ENCODE measurements around the gene PRDM16. TPM values are rescaled to one million over a fixed set of nuclear protein-coding genes. Genes with fewer than 3 reads are reported as not detected.

PRDM16 gene
- total RNA-seq, 1 experiment from 2014 or later: 0.17 TPM

DNA sequence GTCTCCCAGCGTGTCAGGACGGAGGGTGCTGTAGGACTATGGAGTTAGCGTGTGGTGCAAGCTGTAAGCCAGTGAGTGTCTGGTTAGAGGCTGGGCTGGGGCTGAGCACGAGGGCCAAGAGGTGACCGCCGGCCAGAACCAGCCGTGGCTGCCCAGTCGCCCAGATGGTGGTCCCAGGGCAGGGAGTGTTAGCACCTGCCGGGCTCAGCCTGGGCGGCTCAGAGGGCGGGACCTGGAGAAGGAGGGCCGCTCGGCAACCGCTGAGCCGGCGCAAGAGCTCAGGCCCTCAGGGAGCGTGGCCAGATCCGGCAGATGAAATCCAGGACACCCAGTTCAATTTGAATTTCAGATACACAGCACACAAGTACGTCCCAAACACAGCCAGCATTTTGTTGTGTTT is 87.9 kb downstream of the PRDM16 start:
- no peaks in the 10 kb centered on the region; the same call in 1 of the 2 replicates for H3K27me3 Mint-ChIP-seq (ENCODE audit: low read depth)
- DNase-seq: no peak
- H3K14ac ChIP-seq (ENCODE audit: insufficient read depth, low read length): peak overlapping the region; percentile 14; the same call in 1 of the 2 replicates
- H3K4ac ChIP-seq (ENCODE audit: low read depth, low read length): no peak overlapping the region
- H4K5ac ChIP-seq (ENCODE audit: insufficient read length, low read depth, low read length): no peak overlapping the region
- no peak overlapping the region for H4K8ac ChIP-seq (replicated peaks; ENCODE audit: insufficient read length, low read depth, low read length)
- H3K18ac ChIP-seq (ENCODE audit: insufficient read length, low read depth, low read length): no peak overlapping the region
- no peaks in the 10 kb centered on the region for H3K9me3 ChIP-seq (ENCODE audit: control insufficient read depth, low read depth, low read length)
- no peak overlapping the region for H2BK120ac ChIP-seq (ENCODE audit: low read depth, low read length, poor library complexity, severe bottlenecking)
- no peak overlapping the region for H3K4me2 ChIP-seq (ENCODE audit: insufficient read depth, insufficient read length, low read length)
- H3K4me1 Mint-ChIP-seq: no peaks in the 10 kb centered on the region
- H3K4me3 Mint-ChIP-seq: no peak overlapping the region
- no peak overlapping the region for H2BK20ac ChIP-seq (ENCODE audit: low read depth, low read length, poor library complexity, severe bottlenecking)
- H3K27ac Mint-ChIP-seq: no peak overlapping the region
- H3K9me3 Mint-ChIP-seq: no peaks in the 10 kb centered on the region
- no peaks in the 10 kb centered on the region for H3K27me3 ChIP-seq (ENCODE audit: insufficient read depth, low read length)
- H3K4me1 ChIP-seq (ENCODE audit: insufficient read depth, low read length): no peaks in the 10 kb centered on the region
- no peak overlapping the region for H2BK5ac ChIP-seq (ENCODE audit: insufficient read length, low read length)
- H3K27ac ChIP-seq (ENCODE audit: insufficient read length, low read depth, low read length): no peak overlapping the region
- H3K36me3 Mint-ChIP-seq (ENCODE audit: insufficient read depth in 1 of 3, low read depth in 3 of 3): no peaks in the 10 kb centered on the region; a peak in 1 of 7 replicates
- H3K23me2 ChIP-seq (ENCODE audit: insufficient read length, low read depth, low read length, poor library complexity, severe bottlenecking): no peaks in the 10 kb centered on the region
- H3K79me2 ChIP-seq (ENCODE audit: insufficient read depth, low read length): no peaks in the 10 kb centered on the region
- H3K9ac ChIP-seq (ENCODE audit: extremely low read depth, insufficient read length, low read length): no peak overlapping the region
- H4K91ac ChIP-seq (ENCODE audit: insufficient read length, low read depth, low read length): no peak overlapping the region
- no peak overlapping the region for H2BK15ac ChIP-seq (ENCODE audit: low read depth, low read length)
- no peak overlapping the region for H3K23ac ChIP-seq (ENCODE audit: insufficient read length, low read depth, low read length)
- no peak overlapping the region for H2AFZ ChIP-seq (ENCODE audit: low read length)
- no peak overlapping the region for H2BK12ac ChIP-seq (ENCODE audit: insufficient read length, low read depth, low read length)
- TF ChIP-seq, protein P1, sequence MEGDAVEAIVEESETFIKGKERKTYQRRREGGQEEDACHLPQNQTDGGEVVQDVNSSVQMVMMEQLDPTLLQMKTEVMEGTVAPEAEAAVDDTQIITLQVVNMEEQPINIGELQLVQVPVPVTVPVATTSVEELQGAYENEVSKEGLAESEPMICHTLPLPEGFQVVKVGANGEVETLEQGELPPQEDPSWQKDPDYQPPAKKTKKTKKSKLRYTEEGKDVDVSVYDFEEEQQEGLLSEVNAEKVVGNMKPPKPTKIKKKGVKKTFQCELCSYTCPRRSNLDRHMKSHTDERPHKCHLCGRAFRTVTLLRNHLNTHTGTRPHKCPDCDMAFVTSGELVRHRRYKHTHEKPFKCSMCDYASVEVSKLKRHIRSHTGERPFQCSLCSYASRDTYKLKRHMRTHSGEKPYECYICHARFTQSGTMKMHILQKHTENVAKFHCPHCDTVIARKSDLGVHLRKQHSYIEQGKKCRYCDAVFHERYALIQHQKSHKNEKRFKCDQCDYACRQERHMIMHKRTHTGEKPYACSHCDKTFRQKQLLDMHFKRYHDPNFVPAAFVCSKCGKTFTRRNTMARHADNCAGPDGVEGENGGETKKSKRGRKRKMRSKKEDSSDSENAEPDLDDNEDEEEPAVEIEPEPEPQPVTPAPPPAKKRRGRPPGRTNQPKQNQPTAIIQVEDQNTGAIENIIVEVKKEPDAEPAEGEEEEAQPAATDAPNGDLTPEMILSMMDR (conservative IDR thresholded peaks at IDR 0.05): no peak
- H2AK5ac ChIP-seq (ENCODE audit: insufficient read length, low read length): no peak overlapping the region
- WGBS (ENCODE audit: extremely low coverage, insufficient read length, low lambda C conversion rate): no CpG with 5 or more reads among the region's 19 CpGs
- H3K79me1 ChIP-seq (ENCODE audit: insufficient read depth, low read depth, low read length, poor library complexity, severe bottlenecking): no peaks in the 10 kb centered on the region
- no peaks in the 10 kb centered on the region for H4K20me1 ChIP-seq (ENCODE audit: control insufficient read depth, insufficient read depth, insufficient read length)
- H3K56ac ChIP-seq (ENCODE audit: insufficient read length, low read depth, low read length): no peak overlapping the region
- no peak overlapping the region for H3T11ph ChIP-seq (ENCODE audit: low read length)

Measured in H9 (cell line).